Measurements from ENCODE around the gene PSAPL1.
"Not testable (repeated sequence)": the region's sequence is repeated elsewhere in the genome, so short reads cannot be mapped to it uniquely, and the experiment has no call there.

PSAPL1 gene

DNA sequence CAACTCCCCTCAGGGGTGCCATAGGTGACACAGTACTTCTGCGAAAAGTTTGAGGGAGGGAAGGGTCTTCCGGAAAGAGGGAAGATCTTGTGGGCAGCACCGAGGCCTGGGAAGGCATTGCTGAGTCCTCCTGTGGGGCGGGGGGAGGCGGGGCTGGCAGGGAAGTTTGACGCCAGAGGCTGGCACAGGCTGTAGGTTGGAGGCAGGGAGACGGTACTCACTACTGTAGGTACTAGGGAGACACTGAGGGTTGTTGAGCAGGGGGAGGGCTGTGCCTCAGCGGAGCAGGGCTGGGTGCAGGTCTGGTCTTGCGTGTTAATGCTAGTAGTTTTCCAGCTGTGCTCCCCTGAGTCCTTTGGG is 23.3 kb upstream of the PSAPL1 start:
- DNase-seq: no peak

DNA sequence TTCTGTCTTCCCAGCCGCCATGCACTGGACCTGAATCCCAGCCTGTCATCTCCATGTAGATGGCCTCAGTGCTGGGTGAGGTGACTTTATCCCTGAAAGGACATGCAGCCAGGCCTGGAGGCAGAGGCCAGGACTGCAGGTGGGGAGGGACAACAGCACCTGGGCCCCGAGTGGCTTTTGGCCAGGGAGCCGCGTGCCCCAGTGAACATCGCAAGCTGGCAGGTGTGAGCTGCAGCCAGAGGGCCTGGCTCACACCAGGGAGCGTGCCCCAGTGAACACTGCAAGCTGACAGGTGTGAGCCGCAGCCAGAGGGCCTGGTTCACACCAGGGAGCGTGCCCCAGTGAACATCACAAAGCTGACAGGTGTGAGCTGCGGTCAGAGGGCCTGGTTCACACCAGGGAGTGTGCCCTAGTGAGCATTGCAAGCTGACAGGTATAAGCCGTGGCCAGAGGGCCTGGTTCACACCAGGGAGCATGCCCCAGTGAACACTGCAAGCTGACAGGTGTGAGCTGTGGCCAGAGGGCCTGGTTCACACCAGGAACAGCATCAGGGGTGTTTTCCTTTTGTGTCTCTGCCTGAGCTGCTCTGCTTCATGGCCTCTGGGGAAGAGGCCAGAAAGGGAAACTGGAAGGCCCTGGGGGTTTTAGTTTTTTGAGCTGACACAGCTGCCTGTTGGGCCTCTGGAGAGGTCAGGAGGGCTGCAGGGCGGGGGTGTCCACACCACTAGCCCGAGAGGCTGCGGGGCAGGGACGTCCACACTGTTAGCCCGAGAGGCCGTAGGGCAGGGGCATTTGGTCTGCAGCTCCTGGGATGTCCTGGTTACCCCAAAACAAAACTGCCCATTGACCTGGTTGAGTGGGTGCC is 22.7 kb upstream of the PSAPL1 start:
- no peak for DNase-seq

DNA sequence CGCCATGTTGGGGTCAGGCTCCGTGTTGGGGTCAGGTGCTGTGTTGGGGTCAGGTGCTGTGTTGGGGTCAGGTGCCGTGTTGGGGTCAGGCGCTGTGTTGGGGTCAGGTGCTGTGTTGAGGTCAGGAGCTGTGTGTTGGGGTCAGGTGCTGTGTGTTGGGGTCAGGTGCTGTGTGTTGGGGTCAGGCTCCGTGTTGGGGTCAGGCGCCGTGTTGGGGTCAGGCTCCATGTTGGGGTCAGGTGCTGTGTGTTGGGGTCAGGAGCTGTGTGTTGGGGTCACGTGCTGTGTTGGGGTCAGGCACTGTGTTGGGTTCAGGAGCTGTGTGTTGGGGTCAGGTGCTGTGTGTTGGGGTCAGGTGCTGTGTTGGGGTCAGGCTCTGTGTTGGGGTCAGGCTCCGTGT is 18.1 kb upstream of the PSAPL1 start:
- not testable (repeated sequence) for DNase-seq

DNA sequence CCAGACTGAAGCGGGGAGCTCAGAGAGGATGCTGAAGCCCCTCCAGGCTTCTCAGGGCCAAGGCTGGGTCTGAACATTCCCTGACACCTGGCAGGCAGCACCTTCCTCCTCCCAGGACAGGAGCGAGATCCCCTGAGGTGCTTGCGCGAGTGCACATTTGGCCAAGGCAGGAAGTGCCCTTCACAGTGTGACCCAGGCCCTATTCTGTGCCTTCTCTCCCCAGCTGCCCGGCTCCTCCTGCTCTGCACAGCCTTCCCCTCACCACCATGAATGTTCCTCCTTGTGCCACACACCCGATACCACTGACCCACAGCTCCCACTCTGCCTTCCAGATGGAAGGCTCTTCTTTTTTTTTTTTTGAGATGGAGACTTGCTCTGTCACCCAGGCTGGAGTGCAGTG is 17.1 kb upstream of the PSAPL1 start:
- DNase-seq: no peak

DNA sequence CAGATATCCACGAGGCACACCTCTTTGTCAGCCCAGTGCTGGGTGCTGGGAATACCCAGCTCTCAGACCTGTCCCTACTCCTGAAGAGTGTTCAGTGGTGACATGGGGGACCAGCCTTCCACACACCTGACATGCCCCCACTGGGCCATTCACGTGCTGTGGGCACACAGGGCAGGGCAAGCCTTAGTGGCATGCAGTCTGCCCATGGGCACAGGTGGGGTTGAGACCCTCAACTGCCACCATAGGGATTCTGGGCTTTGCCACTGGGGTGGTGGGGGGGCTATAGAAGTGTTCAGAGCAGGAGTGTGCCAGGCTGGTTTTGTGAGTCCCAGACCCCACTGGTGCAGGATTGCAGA is 16.7 kb upstream of the PSAPL1 start:
- DNase-seq: no peak

DNA sequence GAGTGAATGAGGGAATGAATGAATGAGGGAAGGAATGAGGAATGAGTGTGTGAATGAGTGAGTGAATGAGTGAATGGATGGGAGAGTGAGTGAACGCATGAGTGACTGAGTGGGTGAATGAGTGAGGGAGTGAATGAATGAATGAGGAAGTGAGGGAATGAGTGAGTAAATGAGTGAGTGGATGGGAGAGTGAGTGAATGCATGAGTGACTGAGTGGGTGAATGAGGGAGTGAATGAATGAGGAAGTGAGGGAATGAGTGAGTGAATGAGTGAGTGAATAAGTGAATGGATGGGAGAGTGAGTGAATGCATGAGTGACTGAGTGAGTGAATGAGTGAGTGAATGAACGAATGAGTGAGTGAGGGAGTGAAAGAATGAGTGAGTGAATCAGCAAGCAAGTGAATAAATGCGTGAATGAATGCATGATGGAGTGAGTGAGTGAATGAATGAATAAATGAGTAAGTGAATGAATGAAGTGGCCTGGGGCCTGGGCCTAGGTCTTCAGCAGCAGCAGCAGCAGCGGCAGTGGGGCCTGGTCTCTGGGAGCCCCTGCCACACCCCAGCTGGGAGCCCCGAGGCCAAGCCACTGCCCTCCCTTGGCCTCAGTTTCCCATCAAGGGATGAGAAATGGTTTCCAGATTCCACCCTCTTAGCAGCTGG is 16.2 kb upstream of the PSAPL1 start:
- no peak for DNase-seq

DNA sequence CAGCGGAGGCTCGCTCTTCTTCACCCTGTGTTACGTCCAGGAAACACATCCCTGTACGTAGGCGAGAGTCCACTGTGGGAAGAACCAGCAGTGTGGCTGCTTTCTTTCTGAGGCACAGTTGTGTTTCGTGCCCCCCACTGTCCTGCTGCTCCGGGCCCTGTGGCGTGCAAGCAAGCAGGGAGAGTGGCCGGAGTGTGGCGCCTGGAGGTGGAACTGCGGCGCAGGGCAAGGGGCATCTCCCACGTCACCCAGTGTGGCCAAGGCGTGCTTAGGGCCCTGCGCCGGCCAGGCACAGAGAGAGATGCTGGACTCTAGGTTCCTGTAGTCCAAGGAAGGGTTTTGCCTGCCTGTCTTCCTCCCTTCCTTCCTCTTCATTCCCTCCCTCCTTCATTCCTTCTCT is 13.3 kb upstream of the PSAPL1 start:
- DNase-seq: no peak

DNA sequence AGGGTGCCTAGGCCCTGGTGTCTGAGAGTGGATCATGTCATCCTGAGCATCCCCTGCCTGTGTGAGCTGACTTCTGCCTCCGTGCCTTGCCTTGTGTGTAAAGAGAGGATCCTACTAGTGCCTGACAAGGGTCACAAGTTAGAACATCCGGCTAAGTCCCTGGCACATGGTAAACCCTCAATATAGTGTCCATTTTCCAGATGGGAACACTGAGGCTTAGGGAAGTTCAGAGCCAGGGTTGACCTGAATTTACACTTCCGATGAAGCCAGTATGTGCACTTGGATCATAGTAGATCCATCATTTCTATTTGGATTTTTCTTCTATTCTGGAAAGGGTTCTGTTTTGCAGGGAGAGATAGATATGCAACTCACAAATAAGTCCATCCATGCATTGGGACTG is 12.5 kb upstream of the PSAPL1 start:
- DNase-seq: no peak

DNA sequence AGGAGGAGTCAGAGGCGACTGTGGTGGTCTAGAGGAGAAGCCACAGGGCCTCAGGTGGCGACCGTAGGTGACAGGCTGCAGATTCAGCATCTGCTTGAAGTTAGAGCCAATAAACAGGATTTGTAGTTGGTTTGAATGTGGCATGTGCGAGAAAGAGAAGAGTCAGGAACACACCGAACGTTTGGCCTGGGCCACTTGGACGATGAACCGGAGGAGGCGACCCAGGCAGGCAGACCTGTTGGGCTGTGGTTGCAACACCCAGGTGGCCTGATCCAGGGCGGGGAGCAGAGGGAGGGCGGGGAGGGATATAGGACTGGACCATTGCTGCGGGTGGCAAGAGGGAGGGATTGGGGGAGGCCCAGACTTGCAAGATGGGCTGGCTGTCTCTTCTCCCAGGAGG is 10.0 kb upstream of the PSAPL1 start:
- no peak for DNase-seq

DNA sequence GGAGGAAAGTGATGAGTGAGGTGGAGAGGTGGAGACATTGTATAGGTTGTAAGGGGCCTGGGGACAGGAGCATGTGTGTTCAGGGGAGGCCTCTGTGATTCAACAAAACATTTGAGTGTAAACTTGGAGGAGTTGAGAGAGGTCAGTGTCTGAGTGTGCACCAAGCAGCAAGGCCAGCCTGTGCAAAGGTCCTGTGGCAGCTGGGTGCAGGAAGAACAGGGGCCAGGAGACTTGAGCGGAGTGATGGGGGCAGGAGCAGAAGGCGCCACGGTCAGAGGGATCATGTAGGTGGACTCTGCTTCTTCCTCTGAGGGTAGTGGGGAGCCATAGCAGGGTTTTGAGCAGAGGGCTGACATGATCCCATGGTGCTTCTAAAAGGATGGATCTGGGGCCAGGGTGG is 9.6 kb upstream of the PSAPL1 start:
- DNase-seq: no peak

DNA sequence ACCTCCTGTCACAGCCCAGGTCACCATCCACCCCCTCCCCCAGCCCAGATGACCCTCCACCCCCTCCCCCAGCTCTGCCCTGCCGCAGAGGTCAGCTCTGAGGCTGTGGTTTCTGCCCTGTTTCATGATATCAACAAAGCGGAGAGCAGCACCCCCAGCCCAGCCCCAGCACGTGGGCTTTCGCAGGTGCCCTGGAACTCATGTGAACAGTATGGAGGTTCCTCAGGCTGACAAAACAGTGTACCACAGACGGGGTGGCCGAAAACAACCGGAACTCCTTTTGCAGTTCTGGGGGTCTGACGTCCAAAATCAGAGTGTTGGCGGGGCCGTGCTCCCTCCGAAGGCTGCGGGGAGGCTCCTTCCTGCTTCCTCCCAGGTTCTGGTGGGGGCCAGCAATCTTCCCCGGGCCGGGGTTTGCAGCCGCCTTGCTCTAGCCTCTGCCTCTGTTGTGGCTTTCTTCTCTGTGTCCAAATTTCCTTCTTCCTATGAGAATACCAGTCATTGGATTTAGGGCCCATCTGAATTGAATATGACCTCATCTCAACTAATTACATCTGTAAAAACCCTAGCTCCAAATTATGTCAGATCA is 7.9 kb upstream of the PSAPL1 start:
- no peak for DNase-seq

DNA sequence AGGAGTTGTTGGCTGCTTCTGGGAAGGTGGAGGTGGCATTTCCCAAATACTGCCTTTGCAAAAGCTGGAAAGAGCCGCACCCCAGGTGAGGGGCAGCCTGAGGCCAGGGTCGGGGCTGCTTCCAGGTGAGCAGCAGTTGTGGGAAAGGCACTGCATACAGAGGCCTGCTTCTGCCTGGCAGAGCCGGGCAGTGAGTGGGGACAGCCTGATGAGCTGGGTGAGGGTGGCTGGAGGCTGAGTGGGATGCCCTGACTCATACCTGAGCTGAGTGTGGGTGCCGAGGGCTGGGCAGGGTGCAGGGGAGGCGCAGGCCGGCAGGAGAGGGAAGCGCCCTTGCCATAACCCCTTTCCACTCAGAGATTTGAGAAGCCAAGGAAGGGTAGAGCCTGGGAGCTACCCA is 6.5 kb upstream of the PSAPL1 start:
- DNase-seq: no peak

DNA sequence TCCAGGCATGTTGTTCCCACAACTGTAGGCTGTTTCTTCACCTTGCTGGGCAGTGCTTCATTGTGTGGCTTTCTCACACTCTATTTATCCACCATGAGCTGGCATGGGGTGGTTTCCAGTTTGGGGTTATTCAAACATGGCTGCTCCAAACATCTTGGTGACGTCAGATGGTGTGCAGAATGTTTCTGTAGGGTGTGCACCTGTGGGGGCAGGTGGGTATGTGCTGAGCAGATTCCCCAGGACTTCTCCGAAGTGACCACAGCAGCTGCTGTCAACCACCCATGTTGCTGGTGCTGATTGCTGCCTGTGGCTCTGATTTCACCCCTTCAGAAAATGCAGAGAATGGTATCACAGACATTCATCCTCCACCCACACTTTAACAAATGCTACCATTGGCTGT is 5.0 kb upstream of the PSAPL1 start:
- DNase-seq: no peak

DNA sequence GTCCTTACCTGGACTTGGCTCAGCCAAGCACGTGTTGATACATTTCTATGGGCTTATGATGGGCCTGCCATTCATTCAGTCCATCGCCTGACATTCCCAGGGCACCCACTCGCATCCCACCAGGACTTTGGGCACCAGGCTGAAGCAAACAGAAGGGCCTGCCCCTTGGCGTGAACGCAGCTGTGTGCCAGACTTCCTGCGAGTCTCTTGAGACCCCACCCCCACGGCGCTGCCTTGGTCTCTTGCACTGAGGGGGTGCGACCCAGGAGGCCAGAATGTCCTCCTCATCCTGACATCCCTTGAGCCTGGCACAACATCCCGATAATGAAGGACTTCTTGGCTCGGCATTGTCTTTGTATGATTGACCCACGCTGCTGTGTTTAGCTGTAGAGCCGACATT is 1.5 kb upstream of the PSAPL1 start:
- DNase-seq: no peak

DNA sequence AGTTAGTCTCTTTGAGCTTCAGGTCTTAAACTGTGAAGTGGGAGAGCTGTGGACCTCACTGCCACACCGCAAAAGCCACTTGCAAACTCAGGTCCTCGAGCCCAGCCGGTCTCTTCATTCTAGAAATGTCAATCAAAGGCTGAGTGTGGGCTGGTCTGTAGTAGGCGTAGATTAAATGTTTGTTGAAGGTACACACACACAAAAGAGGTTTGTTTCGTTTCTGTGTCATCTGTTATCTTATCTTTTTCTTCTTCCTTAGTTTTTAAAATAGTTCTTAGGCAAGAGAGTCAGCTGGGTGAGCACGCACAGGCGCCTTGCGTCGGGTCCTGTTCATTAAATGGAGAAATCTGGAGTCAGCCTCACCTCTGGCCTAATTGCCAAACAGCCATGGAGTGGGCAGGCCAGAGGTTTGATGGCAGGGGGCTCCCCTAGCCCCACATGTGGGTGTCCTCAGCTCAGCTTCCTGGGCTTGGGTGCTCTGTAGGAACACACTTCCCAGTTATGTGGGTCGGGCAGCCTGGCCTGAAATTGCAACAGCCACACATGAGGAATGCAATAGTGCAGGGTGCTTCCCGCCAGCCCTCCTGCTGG is 836 bp upstream of the PSAPL1 start:
- peak; percentile 81 for DNase-seq

DNA sequence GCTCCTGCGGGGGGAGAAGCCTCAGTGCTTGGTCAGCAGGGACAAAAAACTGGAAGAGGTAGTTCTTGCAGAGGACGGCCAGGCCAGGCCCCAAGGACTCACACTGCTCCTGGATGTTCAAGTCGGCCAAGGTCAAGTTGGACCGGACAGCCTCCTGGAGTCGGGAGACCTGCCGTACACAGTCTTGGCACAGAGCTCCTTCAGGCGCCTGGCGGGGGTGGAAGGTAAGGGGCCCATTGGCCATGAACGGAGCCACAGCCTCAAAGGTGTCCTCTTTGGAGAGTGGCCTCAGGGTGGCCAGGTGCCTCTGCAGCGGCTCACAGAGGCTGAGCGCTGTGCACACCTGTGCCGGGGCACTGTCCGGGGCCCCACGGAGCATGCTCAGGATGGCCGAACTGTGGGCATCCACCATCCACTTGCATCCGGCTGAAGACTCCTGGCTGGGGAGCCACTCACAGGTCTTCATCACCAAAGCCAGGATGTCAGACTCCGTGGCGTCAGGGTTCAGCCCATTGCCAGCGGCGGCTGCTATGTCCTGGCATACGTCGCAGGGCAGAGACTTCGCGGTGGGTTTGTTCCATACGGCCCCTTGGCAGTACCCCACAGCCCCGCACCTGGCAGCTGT is 477 bp downstream of the PSAPL1 start:
- no peak for DNase-seq

DNA sequence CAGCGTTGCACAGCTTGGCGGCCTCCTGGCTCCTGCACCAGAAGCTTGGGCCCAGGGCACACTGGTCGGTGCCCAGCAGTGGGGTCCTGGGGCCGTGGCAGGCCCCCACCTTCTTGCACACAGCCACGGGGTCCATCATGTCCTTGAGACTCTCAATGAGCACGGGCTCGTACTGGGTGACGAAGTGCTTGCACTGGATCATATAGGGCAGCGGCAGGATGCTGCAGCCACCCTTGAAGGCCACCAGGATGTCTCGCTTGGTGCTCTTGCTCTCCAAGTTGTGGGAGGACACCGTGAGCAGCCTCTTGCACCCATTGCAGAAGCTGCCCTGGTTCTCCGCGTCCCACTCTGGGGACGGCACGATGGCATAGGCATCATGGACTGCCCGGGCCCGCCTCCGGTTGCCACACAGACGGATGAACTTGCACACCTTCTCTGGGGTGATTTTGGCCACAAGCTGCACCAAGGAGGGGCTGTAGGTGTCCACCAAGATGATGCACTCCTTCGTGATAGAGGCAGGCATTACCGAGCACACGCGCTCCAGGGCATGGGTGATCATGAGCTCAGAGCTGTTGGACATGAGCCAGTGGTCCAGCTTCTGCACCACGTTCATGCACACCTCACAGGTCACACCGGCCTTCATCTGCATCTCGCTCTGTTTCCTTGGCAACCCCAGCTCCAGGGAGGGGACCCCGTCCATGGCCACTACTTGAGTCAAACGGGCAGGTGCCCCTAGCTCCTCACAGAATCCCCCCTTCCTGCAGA is 1.2 kb downstream of the PSAPL1 start:
- no peak for DNase-seq

DNA sequence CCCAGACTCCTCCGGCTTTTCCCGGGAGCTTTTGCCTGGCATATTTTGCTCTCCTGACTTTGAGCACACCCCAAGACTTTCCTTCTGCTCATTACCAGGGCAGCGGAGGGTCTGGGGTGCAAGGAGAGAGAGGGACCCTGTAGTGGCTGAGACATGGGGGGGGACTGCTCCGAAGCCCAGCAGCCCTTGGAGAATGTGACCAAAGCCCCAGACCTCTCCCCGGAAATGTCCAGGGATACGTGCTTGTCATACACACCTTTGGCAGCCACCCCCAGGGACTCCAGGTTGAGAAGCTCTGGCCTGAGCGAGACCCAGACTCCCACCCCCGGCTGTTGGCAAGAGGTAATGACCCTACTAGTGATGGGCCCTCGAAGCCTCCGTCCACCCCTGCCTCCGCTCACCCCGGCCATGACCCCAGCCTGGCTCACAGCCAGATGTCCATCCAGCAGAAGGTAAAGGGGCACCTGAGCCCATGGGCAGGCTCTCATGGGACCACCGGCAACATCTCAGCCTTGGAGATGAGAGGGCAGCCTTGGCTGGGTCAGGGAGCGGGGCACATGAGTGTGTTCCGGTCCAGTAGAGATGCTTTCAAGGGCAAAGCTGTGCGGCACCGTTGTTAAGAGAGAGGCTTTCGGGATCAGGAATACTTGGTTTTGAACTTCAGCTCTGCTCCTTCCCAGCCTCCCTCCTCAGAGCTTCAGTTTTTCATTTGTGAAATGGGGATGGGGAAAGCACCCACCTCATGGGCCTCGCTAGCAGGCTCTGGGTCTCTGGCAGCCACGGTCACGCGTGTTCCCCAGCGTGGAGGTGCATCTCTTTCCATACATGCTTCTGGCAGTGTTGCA is 2.0 kb downstream of the PSAPL1 start:
- DNase-seq: no peak

DNA sequence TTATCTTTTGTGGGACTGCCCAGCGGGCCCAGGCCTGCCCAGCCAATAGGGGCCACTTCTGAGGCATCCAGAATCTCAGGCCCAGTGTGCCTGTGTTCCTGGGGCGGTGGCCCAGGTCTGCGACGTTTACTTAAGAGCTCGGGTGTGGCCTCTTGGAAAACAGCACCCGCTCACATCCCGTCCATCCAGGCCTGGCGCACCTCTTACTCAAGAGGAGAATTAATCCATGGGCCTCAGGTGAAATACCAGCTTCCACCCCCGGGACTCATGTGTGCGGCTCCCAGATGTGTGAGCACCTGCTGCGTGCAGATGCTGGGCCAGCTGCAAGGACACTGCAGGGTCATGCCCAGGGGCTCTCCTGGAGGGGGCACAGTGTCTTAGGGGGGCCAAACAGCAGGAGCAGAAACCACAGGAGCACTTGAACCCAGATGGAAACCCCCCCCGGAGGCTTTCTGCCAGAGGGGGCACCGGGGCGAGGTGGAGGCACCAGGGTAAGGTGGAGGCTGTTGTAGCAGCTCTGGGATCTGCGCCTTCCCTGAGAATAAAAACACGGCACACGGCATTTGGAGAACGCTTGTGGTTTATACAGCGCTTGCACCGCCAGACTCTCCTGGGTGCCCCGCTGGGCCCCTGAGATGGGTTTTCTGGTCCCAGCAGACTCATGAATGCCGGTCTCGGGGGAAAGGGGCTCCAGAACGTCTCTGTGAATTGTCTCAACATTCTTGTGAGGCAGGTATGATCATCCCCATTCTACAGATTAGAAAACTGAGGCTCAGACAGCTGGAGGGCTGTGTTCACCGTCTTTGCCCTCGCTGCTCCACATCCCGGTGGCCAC is 2.8 kb downstream of the PSAPL1 start:
- no peak for DNase-seq

DNA sequence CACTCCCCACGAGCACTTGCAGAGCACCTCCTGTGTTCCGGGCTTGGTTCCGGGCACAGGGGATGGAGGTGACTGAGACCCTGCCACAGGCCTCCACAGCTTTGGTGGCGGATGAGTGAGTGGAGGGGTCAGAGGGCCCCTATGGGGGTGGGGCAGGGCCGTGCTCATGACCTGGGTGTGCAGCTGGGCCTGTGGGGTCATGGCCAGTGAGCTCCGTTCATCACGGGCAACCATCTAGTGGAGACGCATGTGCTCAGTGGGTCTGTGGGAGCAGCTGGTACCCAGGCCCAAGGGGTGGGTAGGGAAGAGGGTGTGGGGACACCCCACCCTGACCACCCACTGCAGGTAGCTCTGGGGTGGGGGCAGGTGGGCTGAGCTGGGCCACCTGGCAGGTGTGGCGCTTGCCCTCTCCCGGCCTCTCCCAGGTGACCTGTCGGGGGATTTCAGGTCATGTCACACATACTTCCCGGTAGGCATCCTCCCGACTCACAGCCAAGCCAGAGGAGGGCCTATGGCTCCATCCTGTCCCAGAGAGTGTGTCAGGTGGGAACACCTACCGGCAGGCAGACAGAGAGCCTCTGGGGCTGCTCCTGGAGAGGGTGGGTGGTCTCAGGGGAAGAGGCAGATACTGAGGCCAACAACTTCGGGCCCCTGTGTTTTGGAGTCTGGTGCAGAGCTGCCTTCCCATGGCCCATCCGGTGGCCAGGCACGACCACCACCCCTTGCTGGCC is 3.6 kb downstream of the PSAPL1 start:
- no peak for DNase-seq
